B cell (primary cell): ENCODE data around the gene STX5. TPM values are rescaled to one million over a fixed set of nuclear protein-coding genes. Genes with fewer than 3 reads are reported as not detected.
A peak's percentile ranks its signal among the peaks of the same experiment; 100 is the strongest.

Source experiments
- ATAC-seq: fragments of 200-7000 bp; cut with Tn5 transposase; one replicate; pipeline ENCODE4 v1.10.0; 2021; ENCODE audit warnings: low read depth, mild to moderate bottlenecking, moderate number of reproducible peaks, moderate library complexity
- CTCF ChIA-PET: fragments of 350-600 bp; sonication (Branson Sonifier 250); formaldehyde crosslinking; loops from one replicate; lab custom pipeline; 2021; ENCODE audit warnings: antibody characterized with exemption, inconsistent platforms; lab: Charles Lee
- POLR2A ChIA-PET: fragments of 350-600 bp; sonication (Branson Sonifier 250); formaldehyde crosslinking; loops from one replicate; lab custom pipeline; 2021; ENCODE audit warnings: antibody characterized with exemption; lab: Charles Lee
- DNase-seq: peaks from one replicate; pipeline ENCODE4 v3.0.0; 2013
- H2AFZ ChIP-seq: 2 replicates; pipeline ENCODE4 v1.6.1; 2012; ENCODE audit warnings: mild to moderate bottlenecking, low read depth, low read length; ENCODE audit not compliant: insufficient read depth, poor library complexity, severe bottlenecking
- H3K27ac ChIP-seq, 2 donors: 1 replicate in 1 of 2; 2 replicates in 1 of 2; pipeline ENCODE4 v1.5.1; 2012 to 2013; ENCODE audit warnings: low read length in 2 of 2, mild to moderate bottlenecking in 2 of 2, moderate library complexity in 1 of 2
- H3K27me3 ChIP-seq, 4 experiments: fragments of 200-600 bp in 1 of 4; sonication (generic) in 1 of 4; replicated peaks in 1 of 4; 1 replicate in 2 of 4; 2 replicates in 2 of 4; pipeline versions ENCODE4 v1.6.1 to v1.7.0; 2013 to 2016; ENCODE audit warnings: low read length in 3 of 4, mild to moderate bottlenecking in 2 of 4, mixed read lengths in 1 of 4, moderate library complexity in 1 of 4; ENCODE audit not compliant: insufficient read depth in 4 of 4, control insufficient read depth in 3 of 4; ENCODE audit errors: control extremely low read depth in 1 of 4
- H3K36me3 ChIP-seq, 2 experiments: replicated peaks in 1 of 2; 1 replicate in 1 of 2; 2 replicates in 1 of 2; pipeline versions ENCODE4 v1.6.1 to v1.7.1; 2013; ENCODE audit warnings: low read length in 1 of 2; ENCODE audit not compliant: insufficient read depth in 2 of 2, control insufficient read depth in 1 of 2; ENCODE audit errors: control extremely low read depth in 1 of 2, extremely low read depth in 1 of 2
- H3K4me1 ChIP-seq, 2 donors: fragments of 200-600 bp in 1 of 2; sonication (generic) in 1 of 2; 1 replicate in 1 of 2; 2 replicates in 1 of 2; pipeline versions ENCODE4 v1.5.1 to v1.6.1; 2013 to 2017; ENCODE audit warnings: low read length in 2 of 2; ENCODE audit not compliant: control insufficient read depth in 2 of 2, insufficient read depth in 2 of 2
- H3K4me2 ChIP-seq: replicated peaks from 2 replicates; pipeline ENCODE3; 2012; ENCODE audit warnings: mild to moderate bottlenecking, low read depth, low read length; ENCODE audit not compliant: poor library complexity, severe bottlenecking
- H3K4me3 ChIP-seq, 5 experiments: fragments of 200-600 bp in 1 of 5; sonication (generic) in 1 of 5; 1 replicate in 3 of 5; 2 replicates in 2 of 5; pipeline versions ENCODE4 v1.5.1 to v1.7.0; 2011 to 2016; ENCODE audit warnings: low read length in 4 of 5, mild to moderate bottlenecking in 4 of 5, low read depth in 2 of 5, control low read depth in 1 of 5, moderate library complexity in 1 of 5; ENCODE audit not compliant: insufficient read depth in 1 of 5; ENCODE audit errors: control extremely low read depth in 1 of 5, extremely low read depth in 1 of 5
- H3K79me2 ChIP-seq: fragments of 200-600 bp; sonication (generic); one replicate; pipeline ENCODE4 v1.6.0; 2016; ENCODE audit warnings: low read length; ENCODE audit not compliant: control insufficient read depth, insufficient read depth
- H3K9ac ChIP-seq: fragments of 200-600 bp; sonication (generic); 2 replicates; pipeline ENCODE4 v1.6.1; 2017; ENCODE audit warnings: mild to moderate bottlenecking, low read length, moderate library complexity
- H3K9me3 ChIP-seq, 3 donors: one replicate each; pipeline versions ENCODE4 v1.6.1 to v1.7.1; 2013; ENCODE audit warnings: low read length in 2 of 3; ENCODE audit not compliant: control insufficient read depth in 2 of 3, insufficient read depth in 1 of 3; ENCODE audit errors: control extremely low read depth in 1 of 3
- H4K20me1 ChIP-seq: 2 replicates; pipeline ENCODE4 v1.6.0; 2012; ENCODE audit warnings: mild to moderate bottlenecking, low read length; ENCODE audit not compliant: insufficient read depth, control insufficient read depth, poor library complexity, severe bottlenecking
- H3K27ac Mint-ChIP-seq: one replicate; pipeline ENCODE4 v1.8.0; 2021; ENCODE audit warnings: mixed read lengths
- H3K27me3 Mint-ChIP-seq: one replicate; pipeline ENCODE4 v1.8.0; 2021; ENCODE audit warnings: mixed read lengths
- H3K4me1 Mint-ChIP-seq: one replicate; pipeline ENCODE4 v1.8.0; 2021; ENCODE audit warnings: mixed read lengths
- H3K4me3 Mint-ChIP-seq: one replicate; pipeline ENCODE4 v1.8.0; 2021; ENCODE audit warnings: mixed read lengths
- H3K9me3 Mint-ChIP-seq: one replicate; pipeline ENCODE4 v1.8.0; 2022; ENCODE audit warnings: mixed read lengths; ENCODE audit not compliant: insufficient read depth
- CTCF ChIP-seq: fragments of 200-600 bp; IDR thresholded peaks from one replicate; pipeline ENCODE4 v1.8.0; 2022; ENCODE audit warnings: antibody characterized with exemption, mild to moderate bottlenecking
- EZH2 ChIP-seq: IDR thresholded peaks from 2 replicates; pipeline ENCODE4 v1.6.1; 2012; ENCODE audit warnings: borderline replicate concordance, low read depth, mild to moderate bottlenecking, moderate library complexity, low read length; ENCODE audit not compliant: insufficient read depth, poor library complexity, severe bottlenecking
- WGBS: methylation state at CpG from one replicate; pipeline ENCODE4 v1.1.5; 2013; ENCODE audit warnings: missing lambda C conversion rate; ENCODE audit not compliant: insufficient coverage; 5-methylcytosine and 5-hydroxymethylcytosine counted together
- intact Hi-C: fragments of 100-400 bp; cut with micrococcal nuclease; formaldehyde crosslinking; loops from one replicate; pipeline ENCODE4 v1.10.0; 2022
- polyA plus RNA-seq: library from polyadenylated mRNA; depleted of rRNA; stranded (reverse); fragments of >200 nt; gene quantifications from 2 replicates; pipeline ENCODE4 v1.2.3, GENCODE V29; 2012
- total RNA-seq, 2 donors: library from RNA; stranded (reverse); fragments of 120-200 nt in 1 of 2; gene quantifications; 1 replicate in 1 of 2; 2 replicates in 1 of 2; pipeline versions ENCODE4 v1.2.3 to v1.2.4, GENCODE V29; 2013 to 2022

The STX5 gene
- total and polyA plus RNA-seq, 2 donors (not counting 1 experiment from before 2014, with no cell fraction given), result 41.0 to 99.1 TPM

GRCh38 chr11:62804310-62805075 lies 27.4 kb downstream of the STX5 start:
- Histone ChIP-seq H3K4me3 (peak overlapping the region; percentile 77 to 96 (median 89)), H3K79me2 (peaks cover 49% of the 10 kb centered on the region), H3K4me1 (peaks cover 11 to 25% of the 10 kb centered on the region in 2 donors), H3K27ac (peak overlapping the region; percentile 69 to 86), H3K9me3 (no peaks in the 10 kb centered on the region), H2AFZ (peak overlapping the region; percentile 17), H3K36me3 (peaks cover 17 to 39% of the 10 kb centered on the region in 2 experiments), H3K27me3 (no peaks in the 10 kb centered on the region), H3K4me2 (peak overlapping the region; percentile 82), H3K9ac (peak overlapping the region; percentile 91), H4K20me1 (peaks cover 13% of the 10 kb centered on the region)
- TF ChIP-seq CTCF (no peak), EZH2 (no peak)
- ChIA-PET CTCF (interaction anchor here (1.0 to 1.2 kb wide), 2 partner anchors 10 to 18 kb away, joined by 3 to 4 read pairs; no protein-coding TSS in a partner anchor), POLR2A (interaction anchor here (0.6 to 2.5 kb wide), 9 partner anchors 12 to 77 kb away, joined by 3 to 19 read pairs (median 4); partner anchors contain the start of genes HNRNPUL2, TMEM223 and WDR74)
- 4% methylated on average over 9 of the region's 14 CpGs for WGBS
- Mint-ChIP-seq H3K27ac (peak overlapping the region; percentile 99), H3K9me3 (no peaks in the 10 kb centered on the region), H3K4me3 (peak overlapping the region; percentile 100), H3K4me1 (peaks cover 32% of the 10 kb centered on the region), H3K27me3 (no peaks in the 10 kb centered on the region)
- no peak for DNase-seq
- intact Hi-C loops, result loop anchor here (1.0 kb wide), 6 partner anchors 12 to 58 kb away; partner anchors contain the start of genes TMEM179B, TMEM223 and WDR74
- ATAC-seq, result no peak

DNA sequence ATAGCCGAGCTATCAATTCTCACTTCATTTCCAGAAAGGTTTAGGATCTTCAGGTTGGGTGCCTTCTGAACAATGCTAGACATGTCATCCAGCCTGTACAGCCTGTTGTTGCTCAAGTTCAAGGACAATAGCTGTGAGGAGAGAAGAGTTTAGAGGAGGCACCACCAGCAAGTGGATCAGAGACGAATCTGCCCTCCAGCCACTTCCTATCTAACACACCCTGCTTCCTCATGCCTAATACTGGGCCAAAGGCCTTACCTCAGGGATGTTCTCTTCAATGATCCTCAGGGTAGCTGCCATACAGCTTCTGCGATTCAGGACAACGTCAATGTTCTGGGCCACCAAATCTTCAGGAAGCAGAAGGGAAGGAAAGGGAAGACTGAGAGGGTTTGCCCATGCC lies 30.8 kb downstream of the STX5 start:
- Mint-ChIP-seq H3K4me1 (peaks cover 25% of the 10 kb centered on the region), H3K9me3 (no peaks in the 10 kb centered on the region), H3K27ac (no peak overlapping the region), H3K27me3 (no peaks in the 10 kb centered on the region), H3K4me3 (no peak overlapping the region)
- TF ChIP-seq EZH2 (no peak), CTCF (no peak)
- Histone ChIP-seq H3K4me2 (no peak overlapping the region), H3K9me3 (no peaks in the 10 kb centered on the region), H3K4me3 (no peak overlapping the region), H3K4me1 (peaks cover 11 to 19% of the 10 kb centered on the region in 2 donors), H3K36me3 (peaks cover 22 to 73% of the 10 kb centered on the region in 2 experiments), H3K79me2 (peaks cover 72% of the 10 kb centered on the region), H4K20me1 (peaks cover 13% of the 10 kb centered on the region), H3K27ac (no peak overlapping the region), H2AFZ (no peak overlapping the region), H3K27me3 (no peaks in the 10 kb centered on the region), H3K9ac (no peak overlapping the region)
- CTCF ChIA-PET, result interaction anchor here (0.6 to 1.3 kb wide), 2 partner anchors 11 to 1176 kb away, joined by 3 read pairs; no protein-coding TSS in a partner anchor
- DNase-seq (no peak), ATAC-seq (no peak)
- intact Hi-C loops, result no loop called here
- 83% methylated on average over 2 of the region's 4 CpGs for WGBS
- POLR2A ChIA-PET, result interaction anchor here (0.5 to 1.9 kb wide), 3 partner anchors 13 to 56 kb away, joined by 4 to 5 read pairs (median 5); partner anchors contain the start of gene TMEM179B
